Measurements from ENCODE around the gene FDX2.
"Not testable (repeated sequence)": the region's sequence is repeated elsewhere in the genome, so short reads cannot be mapped to it uniquely, and the experiment has no call there.

The FDX2 gene

GRCh38 chr19:10285393-10285792, 30.4 kb downstream of the FDX2 start:
- in situ Hi-C loops (cut with MboI; ENCODE audit: low sequenced_read_pairs), result no loop called here

GRCh38 chr19:10284960-10285278, 30.9 kb downstream of the FDX2 start:
- in situ Hi-C loops (cut with MboI; ENCODE audit: low sequenced_read_pairs), result no loop called here

- in situ Hi-C loops (cut with MboI; ENCODE audit: low sequenced_read_pairs), result no loop called here
Observed at GRCh38 chr19:10284065-10284959, 31.5 kb downstream of the FDX2 start.

DNA sequence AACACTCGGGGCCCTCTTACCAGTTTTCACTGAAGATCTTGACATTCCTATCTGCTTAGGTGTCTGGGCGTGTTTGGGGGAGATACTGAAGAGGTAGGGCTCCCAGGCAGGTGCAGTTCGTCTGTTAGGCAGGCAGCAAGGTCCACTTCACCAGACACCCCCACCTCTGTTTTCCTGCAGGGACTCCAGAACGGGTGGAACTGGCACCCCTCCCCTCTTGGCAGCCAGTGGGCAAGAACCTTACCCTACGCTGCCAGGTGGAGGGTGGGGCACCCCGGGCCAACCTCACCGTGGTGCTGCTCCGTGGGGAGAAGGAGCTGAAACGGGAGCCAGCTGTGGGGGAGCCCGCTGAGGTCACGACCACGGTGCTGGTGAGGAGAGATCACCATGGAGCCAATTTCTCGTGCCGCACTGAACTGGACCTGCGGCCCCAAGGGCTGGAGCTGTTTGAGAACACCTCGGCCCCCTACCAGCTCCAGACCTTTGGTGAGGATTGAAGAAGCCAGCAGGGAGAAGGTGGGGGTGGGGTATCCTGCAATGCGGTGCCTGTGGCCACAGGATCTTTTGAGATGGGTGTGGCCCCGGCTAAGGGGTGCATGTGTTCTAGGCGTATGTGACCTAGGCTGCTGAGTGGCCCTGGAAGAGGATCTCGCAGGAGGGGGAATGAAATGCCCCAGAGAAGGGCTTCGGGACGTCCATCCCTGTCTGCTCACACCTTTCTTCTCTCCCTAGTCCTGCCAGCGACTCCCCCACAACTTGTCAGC, 32.3 kb downstream of the FDX2 start:
- in situ Hi-C loops (cut with MboI; ENCODE audit: low sequenced_read_pairs), result no loop called here

GRCh38 chr19:10282043-10282442, 33.8 kb downstream of the FDX2 start:
- in situ Hi-C loops (cut with MboI; ENCODE audit: low sequenced_read_pairs), result not testable (repeated sequence)

- in situ Hi-C loops (cut with MboI; ENCODE audit: low sequenced_read_pairs), result no loop called here
Observed at GRCh38 chr19:10279737-10280442, 35.9 kb downstream of the FDX2 start.

- in situ Hi-C loops (cut with MboI; ENCODE audit: low sequenced_read_pairs), result no loop called here
Observed at GRCh38 chr19:10278935-10279334, 36.9 kb downstream of the FDX2 start.

DNA sequence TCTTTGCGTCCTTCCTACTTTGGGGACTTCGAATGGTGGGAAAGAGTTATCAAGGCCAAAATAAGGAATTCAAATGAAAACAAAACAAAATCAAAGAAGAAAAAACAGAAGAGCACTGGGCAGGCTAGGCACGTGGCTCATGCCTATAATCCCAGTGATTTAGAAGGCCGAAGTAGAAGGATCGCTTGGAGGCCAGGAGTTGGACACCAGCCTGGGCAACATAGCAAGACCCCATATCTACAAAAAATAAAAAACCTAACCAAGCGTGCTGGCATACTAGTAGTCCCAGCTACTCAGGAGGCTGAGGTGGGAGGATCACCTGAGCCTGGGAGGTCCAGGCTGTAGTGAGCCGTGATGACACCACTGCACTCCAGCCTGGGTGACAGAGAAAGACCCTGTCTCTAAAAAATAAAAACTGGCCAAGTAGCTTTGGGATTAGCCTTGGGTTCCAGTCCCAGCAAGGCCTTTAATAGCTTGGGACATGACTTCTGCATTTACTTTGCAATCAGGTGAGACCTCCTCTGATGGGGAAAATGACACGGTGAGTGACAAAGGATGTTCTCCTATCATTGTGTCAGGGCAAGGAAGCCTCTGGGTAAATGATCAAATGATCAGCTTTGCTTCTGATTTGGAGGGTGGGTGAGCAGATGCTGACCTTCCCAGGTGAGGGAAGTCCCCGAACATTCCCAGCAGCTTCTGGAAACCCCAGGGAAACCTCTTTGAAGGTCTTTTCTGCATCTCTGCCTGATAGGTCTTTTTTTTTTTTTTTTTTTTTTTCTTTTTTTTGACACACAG, 37.8 kb downstream of the FDX2 start:
- in situ Hi-C loops (cut with MboI; ENCODE audit: low sequenced_read_pairs), result no loop called here

DNA sequence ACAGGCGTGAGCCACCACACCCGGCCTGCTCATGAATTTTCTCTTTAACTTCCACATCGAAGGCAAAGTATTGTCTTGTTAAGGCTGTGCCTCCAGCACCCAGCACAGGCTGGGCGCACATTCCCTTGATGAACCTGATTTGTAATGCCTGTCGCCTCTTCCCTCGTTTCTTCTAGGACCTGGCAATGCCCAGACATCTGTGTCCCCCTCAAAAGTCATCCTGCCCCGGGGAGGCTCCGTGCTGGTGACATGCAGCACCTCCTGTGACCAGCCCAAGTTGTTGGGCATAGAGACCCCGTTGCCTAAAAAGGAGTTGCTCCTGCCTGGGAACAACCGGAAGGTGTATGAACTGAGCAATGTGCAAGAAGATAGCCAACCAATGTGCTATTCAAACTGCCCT, 41.2 kb downstream of the FDX2 start:
- in situ Hi-C loops (cut with MboI; ENCODE audit: low sequenced_read_pairs), result loop anchor here (5.0 kb wide), 1 partner anchor 113 kb away; no protein-coding TSS in a partner anchor

- in situ Hi-C loops (cut with MboI; ENCODE audit: low sequenced_read_pairs), result loop anchor here (5.0 kb wide), 1 partner anchor 116 kb away; no protein-coding TSS in a partner anchor
Observed at GRCh38 chr19:10271543-10272086, 44.2 kb downstream of the FDX2 start.

GRCh38 chr19:10270616-10271394, 45.0 kb downstream of the FDX2 start, which contains the start of gene ICAM1:
Gene ICAM1, plus strand, starts transcription at chr19:10271120. Its CDS starts 40 bp downstream, at chr19:10271160.
- in situ Hi-C loops (cut with MboI; ENCODE audit: low sequenced_read_pairs), result loop anchor here (5.0 kb wide), 1 partner anchor 116 kb away; no protein-coding TSS in a partner anchor

DNA sequence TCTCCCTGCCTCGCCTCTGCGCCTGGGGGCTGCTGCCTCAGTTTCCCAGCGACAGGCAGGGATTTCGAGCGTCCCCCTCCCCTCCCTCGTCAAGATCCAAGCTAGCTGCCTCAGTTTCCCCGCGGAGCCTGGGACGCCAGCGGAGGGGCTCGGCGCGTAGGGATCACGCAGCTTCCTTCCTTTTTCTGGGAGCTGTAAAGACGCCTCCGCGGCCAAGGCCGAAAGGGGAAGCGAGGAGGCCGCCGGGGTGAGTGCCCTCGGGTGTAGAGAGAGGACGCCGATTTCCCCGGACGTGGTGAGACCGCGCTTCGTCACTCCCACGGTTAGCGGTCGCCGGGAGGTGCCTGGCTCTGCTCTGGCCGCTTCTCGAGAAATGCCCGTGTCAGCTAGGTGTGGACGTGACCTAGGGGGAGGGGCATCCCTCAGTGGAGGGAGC, 45.6 kb downstream of the FDX2 start:
- in situ Hi-C loops (cut with MboI; ENCODE audit: low sequenced_read_pairs), result loop anchor here (5.0 kb wide), 1 partner anchor 117 kb away; no protein-coding TSS in a partner anchor

GRCh38 chr19:10269333-10270179, 46.3 kb downstream of the FDX2 start:
- in situ Hi-C loops (cut with MboI; ENCODE audit: low sequenced_read_pairs), result loop anchor here (5.0 kb wide), 1 partner anchor 118 kb away; no protein-coding TSS in a partner anchor

GRCh38 chr19:10268071-10268470, 47.7 kb downstream of the FDX2 start:
- in situ Hi-C loops (cut with MboI; ENCODE audit: low sequenced_read_pairs), result no loop called here

DNA sequence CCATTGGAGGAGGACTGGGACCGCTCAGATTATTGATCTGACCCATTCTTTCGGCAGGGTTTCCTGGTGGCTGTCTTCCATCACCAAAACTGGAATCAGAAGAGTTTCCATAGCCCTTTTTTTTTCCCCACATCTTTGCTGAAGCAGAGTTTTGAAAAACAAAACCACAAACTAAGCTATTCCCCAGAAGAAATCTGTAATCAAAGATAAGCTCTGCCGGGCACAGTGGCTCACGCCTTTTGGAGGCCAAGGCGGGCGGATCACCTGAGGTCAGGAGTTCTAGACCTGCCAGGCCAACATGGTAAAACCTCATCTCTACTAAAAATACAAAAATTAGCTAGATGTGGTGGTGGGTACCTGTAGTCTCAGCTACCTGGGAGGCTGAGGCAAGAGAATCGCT, 49.1 kb downstream of the FDX2 start:
- in situ Hi-C loops (cut with MboI; ENCODE audit: low sequenced_read_pairs), result no loop called here

- in situ Hi-C loops (cut with MboI; ENCODE audit: low sequenced_read_pairs), result no loop called here
Observed at GRCh38 chr19:10262771-10263170, 53.0 kb downstream of the FDX2 start.

DNA sequence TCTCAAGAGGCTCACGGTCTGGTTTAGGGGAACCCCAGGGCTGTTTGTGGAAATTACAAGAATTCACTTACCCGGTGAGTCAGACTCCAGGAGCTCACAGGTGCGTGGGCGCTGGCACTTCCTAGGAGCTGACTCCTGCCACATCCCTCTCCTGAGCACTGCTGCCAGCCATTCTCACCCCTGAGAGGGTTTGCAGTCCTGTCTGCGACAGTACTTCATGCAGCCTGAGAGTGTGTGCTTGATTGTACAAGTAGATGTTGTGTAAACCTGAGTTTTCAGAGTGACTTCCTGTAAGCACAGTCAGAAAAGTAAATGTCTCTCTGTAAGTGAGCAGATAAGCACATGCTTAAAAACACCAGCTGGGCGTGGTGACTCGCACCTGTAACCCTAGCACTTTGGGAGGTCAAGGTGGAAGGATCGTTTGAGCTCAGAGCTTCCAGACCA, 55.7 kb downstream of the FDX2 start:
- in situ Hi-C loops (cut with MboI; ENCODE audit: low sequenced_read_pairs), result no loop called here
